HG03571 (cell line): Measurements from ENCODE around the gene LRRC3B.
"Not testable (repeated sequence)": the region's sequence is repeated elsewhere in the genome, so short reads cannot be mapped to it uniquely, and the experiment has no call there.

Experiments
- ATAC-seq: cut with Tn5 transposase; IDR thresholded peaks from one replicate; pipeline ENCODE4 v1.9.1; 2021; ENCODE audit not compliant: unreplicated experiment

LRRC3B gene

GRCh38 chr3:26622621-26623418, at the start of gene LRRC3B:
Gene LRRC3B, plus strand, starts transcription at chr3:26622772. Its CDS starts 86,901 bp downstream, at chr3:26709673.
- no peak for ATAC-seq

- no peak for ATAC-seq
These were observed 47.8 kb upstream of the LRRC3B start for GRCh38 chr3:26574766-26575165.

- ATAC-seq = no peak
These were observed 43.5 kb upstream of the LRRC3B start for GRCh38 chr3:26579116-26579515.

- no peak for ATAC-seq
These were observed 35.0 kb upstream of the LRRC3B start for GRCh38 chr3:26587571-26587970.

GRCh38 chr3:26588931-26589330, 33.6 kb upstream of the LRRC3B start:
- no peak for ATAC-seq

GRCh38 chr3:26589678-26590077, 32.9 kb upstream of the LRRC3B start:
- no peak for ATAC-seq

- no peak for ATAC-seq
These were observed 31.6 kb upstream of the LRRC3B start for GRCh38 chr3:26590919-26591484.

- ATAC-seq = no peak
These were observed 30.6 kb upstream of the LRRC3B start for GRCh38 chr3:26591926-26592325.

- no peak for ATAC-seq
These were observed 30.1 kb upstream of the LRRC3B start for GRCh38 chr3:26592451-26592850.

GRCh38 chr3:26596335-26596734, 26.2 kb upstream of the LRRC3B start:
- ATAC-seq = no peak

- ATAC-seq = not testable (repeated sequence)
These were observed 19.3 kb upstream of the LRRC3B start for GRCh38 chr3:26603311-26603710.

- not testable (repeated sequence) for ATAC-seq
These were observed 18.8 kb upstream of the LRRC3B start for GRCh38 chr3:26603771-26604170.

GRCh38 chr3:26614006-26614685, 8.4 kb upstream of the LRRC3B start:
- no peak for ATAC-seq

- no peak for ATAC-seq
These were observed 1.4 kb upstream of the LRRC3B start for GRCh38 chr3:26621176-26621575.

- ATAC-seq = no peak
These were observed 509 bp upstream of the LRRC3B start for GRCh38 chr3:26621906-26622620.

GRCh38 chr3:26623419-26624208, 1.0 kb downstream of the LRRC3B start:
- ATAC-seq = no peak

- no peak for ATAC-seq
These were observed 1.7 kb downstream of the LRRC3B start for GRCh38 chr3:26624209-26624765.

GRCh38 chr3:26625187-26625586, 2.6 kb downstream of the LRRC3B start:
- ATAC-seq = no peak

- no peak for ATAC-seq
These were observed 4.5 kb downstream of the LRRC3B start for GRCh38 chr3:26627080-26627479.

GRCh38 chr3:26628915-26629314, 6.3 kb downstream of the LRRC3B start:
- no peak for ATAC-seq
